ENCODE measurements around the gene MPL.
A peak's percentile ranks its signal among the peaks of the same experiment; 100 is the strongest.

MPL gene

GRCh38 chr1:43348809-43349593, 11.4 kb downstream of the MPL start (continued):
- TF ChIP-seq ELK4 (IDR thresholded peaks at IDR 0.05; ENCODE audit: borderline replicate concordance, low read depth, low read length) = no peak
- no peak for TF ChIP-seq ZNF585B (tag by site-specific recombination; IDR thresholded peaks at IDR 0.05)
- TF ChIP-seq ZBTB8A (tag by site-specific recombination; IDR thresholded peaks at IDR 0.05) = peak; percentile 67
- TF ChIP-seq ZSCAN5A (tag by site-specific recombination; IDR thresholded peaks at IDR 0.05) = peak; percentile 65; the same call in 1 of the 2 replicates
- peak; percentile 30; the same call in 1 of the 2 replicates for TF ChIP-seq ZNF24 (tag by site-specific recombination; IDR thresholded peaks at IDR 0.05)
- TF ChIP-seq ZNF76 (tag by site-specific recombination; IDR thresholded peaks at IDR 0.05; ENCODE audit: borderline replicate concordance, low read depth) = no peak
- TF ChIP-seq ZNF555 (tag by site-specific recombination; conservative IDR thresholded peaks at IDR 0.05) = no peak
- TF ChIP-seq ZNF221 (tag by site-specific recombination; IDR thresholded peaks at IDR 0.05; ENCODE audit: borderline replicate concordance) = no peak
- 0 out of 2 replicates have a peak, but pooled peaks have one; percentile 6 for TF ChIP-seq GLIS2 (tag by site-specific recombination; IDR thresholded peaks at IDR 0.05)
- TF ChIP-seq ZNF302 (tag by site-specific recombination; IDR thresholded peaks at IDR 0.05; ENCODE audit: low read depth) = no peak
- TF ChIP-seq ZNF398 (tag by site-specific recombination; IDR thresholded peaks at IDR 0.05) = no peak
- no peak for TF ChIP-seq PRDM1 (tag by site-specific recombination; IDR thresholded peaks at IDR 0.05)
- no peak for TF ChIP-seq ZNF112 (tag by site-specific recombination; IDR thresholded peaks at IDR 0.05)
- no peak for TF ChIP-seq ZNF433 (tag by site-specific recombination; IDR thresholded peaks at IDR 0.05; ENCODE audit: low read depth)
- no peak for TF ChIP-seq ZNF654 (tag by site-specific recombination; IDR thresholded peaks at IDR 0.05; ENCODE audit: low read depth)
- TF ChIP-seq KLF7 (tag by site-specific recombination; IDR thresholded peaks at IDR 0.05; ENCODE audit: borderline replicate concordance) = peak; percentile 35; the same call in 1 of the 2 replicates
- TF ChIP-seq CTCF (tag by site-specific recombination; IDR thresholded peaks at IDR 0.05) = peak; percentile 39; the same call in 1 of the 2 replicates
- peak; percentile 54; the same call in 1 of the 2 replicates for TF ChIP-seq ZBTB20 (tag by site-specific recombination; IDR thresholded peaks at IDR 0.05)
- peak; percentile 79; the same call in 1 of the 2 replicates for TF ChIP-seq ZNF561 (tag by site-specific recombination; IDR thresholded peaks at IDR 0.05; ENCODE audit: borderline replicate concordance)
- TF ChIP-seq MEIS1 (CRISPR knock-in tag; IDR thresholded peaks at IDR 0.05; ENCODE audit: borderline replicate concordance) = no peak
- TF ChIP-seq ZNF501 (tag by site-specific recombination; IDR thresholded peaks at IDR 0.05) = peak; percentile 42; the same call in 1 of the 2 replicates
- no peak for TF ChIP-seq ZNF114 (tag by site-specific recombination; IDR thresholded peaks at IDR 0.05)
- TF ChIP-seq ZBTB17 (tag by site-specific recombination; IDR thresholded peaks at IDR 0.05) = no peak
- no peak for TF ChIP-seq ZSCAN18 (tag by site-specific recombination; IDR thresholded peaks at IDR 0.05)
- TF ChIP-seq ZBTB10 (tag by site-specific recombination; IDR thresholded peaks at IDR 0.05) = no peak
- TF ChIP-seq ZNF366 (tag by site-specific recombination; conservative IDR thresholded peaks at IDR 0.05) = no peak
- no peak for TF ChIP-seq ZNF624 (tag by site-specific recombination; IDR thresholded peaks at IDR 0.05)

Data from HEK293 (cell line).